GM23338 (cell line): ENCODE measurements around the gene FBXW8. TPM values are rescaled to one million over a fixed set of nuclear protein-coding genes. Genes with fewer than 3 reads are reported as not detected.

Source experiments
- ATAC-seq: fragments of 200-7000 bp; cut with Tn5 transposase; 3 replicates; pipeline ENCODE4 v1.9.1; 2020
- DNase-seq: peaks from one replicate; pipeline ENCODE4 v3.0.0-alpha.2; 2015; ENCODE audit warnings: low spot score
- H2AFZ ChIP-seq: fragments of 200-600 bp; sonication (generic); 2 replicates; pipeline ENCODE4 v1.8.0; 2016; ENCODE audit warnings: antibody characterized with exemption, mild to moderate bottlenecking, moderate library complexity
- H3F3A ChIP-seq: fragments of 200-600 bp; sonication (generic); replicated peaks from 2 replicates; pipeline ENCODE4 v1.8.0; 2017; ENCODE audit warnings: antibody characterized with exemption, mixed run types, low read depth
- H3K27ac ChIP-seq: fragments of 200-600 bp; sonication (generic); 2 replicates; pipeline ENCODE4 v1.6.1; 2016; ENCODE audit warnings: low read depth
- H3K27me3 ChIP-seq: fragments of 200-600 bp; sonication (generic); 2 replicates; pipeline ENCODE4 v1.8.0; 2016; ENCODE audit warnings: mild to moderate bottlenecking, mixed run types, moderate library complexity; ENCODE audit not compliant: insufficient read depth
- H3K36me3 ChIP-seq: fragments of 200-600 bp; sonication (generic); 2 replicates; pipeline ENCODE4 v1.8.0; 2016; ENCODE audit warnings: mild to moderate bottlenecking; ENCODE audit not compliant: insufficient read depth
- H3K4me1 ChIP-seq: fragments of 200-600 bp; sonication (generic); 2 replicates; pipeline ENCODE4 v1.8.0; 2016; ENCODE audit warnings: mild to moderate bottlenecking, moderate library complexity; ENCODE audit not compliant: insufficient read depth
- H3K4me2 ChIP-seq: fragments of 200-600 bp; sonication (generic); 2 replicates; pipeline ENCODE4 v1.7.1; 2017; ENCODE audit warnings: mixed run types
- H3K4me3 ChIP-seq: fragments of 200-600 bp; sonication (generic); 2 replicates; pipeline ENCODE4 v1.6.1; 2016; ENCODE audit warnings: mixed run types
- H3K79me2 ChIP-seq: fragments of 200-600 bp; sonication (generic); replicated peaks from 2 replicates; pipeline ENCODE4 v1.8.0; 2017; ENCODE audit warnings: mild to moderate bottlenecking; ENCODE audit not compliant: insufficient read depth
- H3K9me2 ChIP-seq: fragments of 200-600 bp; sonication (generic); 2 replicates; pipeline ENCODE4 v1.8.0; 2017; ENCODE audit not compliant: insufficient read depth
- H4K20me1 ChIP-seq: fragments of 200-600 bp; sonication (generic); replicated peaks from 2 replicates; pipeline ENCODE4 v1.8.0; 2017; ENCODE audit warnings: mild to moderate bottlenecking; ENCODE audit not compliant: insufficient read depth
- H3K27ac Mint-ChIP-seq: 2 replicates; pipeline ENCODE4 v1.8.0; 2020; ENCODE audit warnings: inconsistent platforms, mild to moderate bottlenecking, moderate library complexity, mixed read lengths
- H3K27me3 Mint-ChIP-seq: 3 replicates; pipeline ENCODE4 v1.8.0; 2022; ENCODE audit warnings: low read depth, mild to moderate bottlenecking, moderate library complexity, mixed read lengths, inconsistent platforms; ENCODE audit not compliant: insufficient read depth, poor library complexity
- H3K36me3 Mint-ChIP-seq: 3 replicates; pipeline ENCODE4 v1.8.0; 2021; ENCODE audit warnings: low read depth, mild to moderate bottlenecking, inconsistent platforms, moderate library complexity, mixed read lengths
- H3K4me1 Mint-ChIP-seq: 3 replicates; pipeline ENCODE4 v1.8.0; 2020; ENCODE audit warnings: mild to moderate bottlenecking, inconsistent platforms, mixed read lengths
- H3K4me3 Mint-ChIP-seq: 3 replicates; pipeline ENCODE4 v1.8.0; 2021; ENCODE audit warnings: moderate library complexity, mild to moderate bottlenecking, inconsistent platforms, mixed read lengths
- H3K9me3 Mint-ChIP-seq: 3 replicates; pipeline ENCODE4 v1.8.0; 2020; ENCODE audit warnings: moderate library complexity, mild to moderate bottlenecking, inconsistent platforms, mixed read lengths
- CREB1 ChIP-seq: fragments of 250-450 bp; sonication (Bioruptor Pico); IDR thresholded peaks from 2 replicates; pipeline ENCODE4 v1.5.0; 2020; ENCODE audit warnings: low read depth, mild to moderate bottlenecking, moderate library complexity
- CTCF ChIP-seq, 2 experiments: fragments of 200-600 bp in 1 of 2; sonication (generic) in 1 of 2; conservative IDR thresholded peaks; 2 replicates each; pipeline versions ENCODE4 v1.5.1 to v1.6.1; 2016 to 2017; ENCODE audit warnings: antibody characterized with exemption in 2 of 2, low read depth in 2 of 2, mild to moderate bottlenecking in 2 of 2, moderate library complexity in 1 of 2
- ETS1 ChIP-seq: IDR thresholded peaks from 2 replicates; pipeline ENCODE4 v1.6.1; 2016; ENCODE audit warnings: antibody characterized with exemption
- EZH2 ChIP-seq: fragments of 200-600 bp; sonication (generic); IDR thresholded peaks from one replicate; pipeline ENCODE4 v1.8.0; 2017; ENCODE audit warnings: antibody characterized with exemption, mild to moderate bottlenecking, low read depth; ENCODE audit not compliant: unreplicated experiment
- EZH2phosphoT487 ChIP-seq: fragments of 200-600 bp; sonication (generic); IDR thresholded peaks from one replicate; pipeline ENCODE4 v1.8.1; 2018; ENCODE audit warnings: antibody characterized with exemption; ENCODE audit not compliant: unreplicated experiment
- JUNB ChIP-seq: IDR thresholded peaks from one replicate; pipeline ENCODE4 v1.6.1; 2016; ENCODE audit warnings: antibody characterized with exemption; ENCODE audit not compliant: unreplicated experiment
- NANOG ChIP-seq: IDR thresholded peaks from 2 replicates; pipeline ENCODE4 v1.6.1; 2016; ENCODE audit warnings: antibody characterized with exemption, borderline replicate concordance
- POLR2AphosphoS5 ChIP-seq: IDR thresholded peaks from 2 replicates; pipeline ENCODE4 v1.6.1; 2016; ENCODE audit warnings: antibody characterized with exemption, low read depth
- REST ChIP-seq: IDR thresholded peaks from one replicate; pipeline ENCODE4 v1.6.1; 2018; ENCODE audit warnings: antibody characterized with exemption; ENCODE audit not compliant: unreplicated experiment
- STAT1 ChIP-seq: IDR thresholded peaks from one replicate; pipeline ENCODE4 v1.6.1; 2016; ENCODE audit warnings: antibody characterized with exemption; ENCODE audit not compliant: unreplicated experiment
- ZNF114 ChIP-seq: fragments of 250-450 bp; sonication (Bioruptor Pico); IDR thresholded peaks from 2 replicates; pipeline ENCODE4 v1.5.0; 2020; ENCODE audit warnings: mild to moderate bottlenecking, moderate library complexity
- ZNF331 ChIP-seq: fragments of 250-450 bp; sonication (Bioruptor Pico); IDR thresholded peaks from 2 replicates; pipeline ENCODE4 v1.5.0; 2020; ENCODE audit warnings: low read depth, mild to moderate bottlenecking, moderate library complexity
- ZNF462 ChIP-seq: fragments of 250-450 bp; sonication (Bioruptor Pico); IDR thresholded peaks from 2 replicates; pipeline ENCODE4 v1.5.0; 2020; ENCODE audit warnings: mild to moderate bottlenecking, moderate library complexity
- polyA plus RNA-seq: library from polyadenylated mRNA; unstranded; fragments of >200 nt; fragmentation: Nextera tagmentation; extraction: Ambion mirVana; gene quantifications from 2 replicates; pipeline ENCODE4 v1.2.1, GENCODE V29; 2016
- total RNA-seq: library from RNA; depleted of rRNA; stranded (reverse); fragments of >200 nt; shearing (Covaris generic); gene quantifications from 2 replicates; pipeline ENCODE4 v1.2.3, GENCODE V29; 2014

The FBXW8 gene
- total and polyA plus RNA-seq, 2 experiments from 2014 or later, result 4.6 to 13.9 TPM

- H3K4me3 ChIP-seq, result no peak overlapping the region
- no peaks in the 10 kb centered on the region for H3K27me3 ChIP-seq
- DNase-seq (no peak), ATAC-seq (no peak)
- TF ChIP-seq STAT1, result no peak
- TF ChIP-seq ZNF114 (CRISPR knock-in tag), result no peak
- no peak for TF ChIP-seq ZNF331 (CRISPR knock-in tag)
- TF ChIP-seq ETS1, result no peak
- TF ChIP-seq POLR2AphosphoS5, result no peak
- no peak for TF ChIP-seq JUNB
- TF ChIP-seq EZH2phosphoT487, result no peak
- no peak for TF ChIP-seq EZH2
- no peak for TF ChIP-seq ZNF462 (CRISPR knock-in tag)
- no peak for TF ChIP-seq NANOG
- no peak for TF ChIP-seq CREB1 (CRISPR knock-in tag)
- no peak for TF ChIP-seq REST
- TF ChIP-seq CTCF (conservative IDR thresholded peaks at IDR 0.05; ENCODE audit: low read depth in 2 of 2), result no peak
- H3K27ac Mint-ChIP-seq, result no peak overlapping the region
- no peaks in the 10 kb centered on the region for H3K36me3 Mint-ChIP-seq
- peaks cover 1% of the 10 kb centered on the region for H3K27me3 Mint-ChIP-seq
- H4K20me1 ChIP-seq, result no peaks in the 10 kb centered on the region
- H3K4me1 Mint-ChIP-seq, result peaks cover under 1% of the 10 kb centered on the region; the same call in 2 of the 3 replicates
- no peak overlapping the region for H3K4me3 Mint-ChIP-seq
- H3K79me2 ChIP-seq, result no peaks in the 10 kb centered on the region
- H3K27ac ChIP-seq, result no peak overlapping the region
- no peaks in the 10 kb centered on the region for H3F3A ChIP-seq
- no peaks in the 10 kb centered on the region for H3K9me2 ChIP-seq
- H2AFZ ChIP-seq, result no peak overlapping the region
- no peaks in the 10 kb centered on the region for H3K36me3 ChIP-seq
- H3K4me2 ChIP-seq, result no peak overlapping the region
- H3K9me3 Mint-ChIP-seq, result no peaks in the 10 kb centered on the region
- H3K4me1 ChIP-seq, result no peaks in the 10 kb centered on the region
Observed at GRCh38 chr12:116901612-116902011, 9.1 kb upstream of the FBXW8 start.
